Measurements from ENCODE around the gene TRIM37. TPM values are rescaled to one million over a fixed set of nuclear protein-coding genes. Genes with fewer than 3 reads are reported as not detected.
"Not testable (repeated sequence)": the region's sequence is repeated elsewhere in the genome, so short reads cannot be mapped to it uniquely, and the experiment has no call there.

Gene TRIM37
- polyA plus RNA-seq, 1 of the 3 experiments (the other 2 are of a cell fraction), result 20.5 TPM

DNA sequence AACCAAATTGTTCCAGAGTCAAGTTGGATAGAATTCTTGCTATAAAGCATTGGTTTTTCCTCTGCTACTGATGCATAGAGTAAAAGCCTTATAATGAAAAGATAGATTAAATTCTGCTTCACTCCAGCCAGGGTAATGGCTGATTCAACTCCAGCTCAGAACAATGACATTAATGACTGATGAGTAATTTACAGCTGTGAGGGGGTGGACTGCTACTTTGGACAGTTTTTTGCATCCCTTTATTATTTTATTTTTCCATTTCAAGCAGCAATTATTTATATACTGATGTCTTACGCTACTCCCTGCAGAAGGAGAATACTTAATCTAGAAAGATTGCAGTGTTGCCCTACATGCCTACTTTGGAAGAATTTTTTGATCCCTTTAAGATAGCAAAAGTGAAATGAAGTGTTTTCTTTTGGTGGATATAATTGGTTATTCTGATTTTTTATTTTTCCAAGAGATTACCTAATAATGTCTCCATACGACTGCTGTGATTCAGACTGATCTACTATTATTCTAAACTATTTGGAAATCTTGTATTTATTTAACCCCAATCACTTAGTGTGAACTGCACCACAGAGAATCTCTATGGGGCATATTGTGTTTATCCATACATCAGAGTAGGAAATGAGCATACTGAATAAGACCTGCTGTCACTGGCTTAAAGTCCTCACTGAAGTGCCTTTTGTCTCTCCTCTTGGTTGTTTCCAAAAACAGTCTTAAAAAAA, 149.5 kb downstream of the TRIM37 start:
- Histone ChIP-seq H3K79me2 (ENCODE audit: insufficient read depth) (no peaks in the 10 kb centered on the region), H3F3A (replicated peaks; ENCODE audit: insufficient read depth) (peaks cover 18% of the 10 kb centered on the region), H2AFZ (ENCODE audit: low read depth) (no peak overlapping the region), H3K9me3 (no peaks in the 10 kb centered on the region), H3K27me3 (ENCODE audit: insufficient read depth) (no peaks in the 10 kb centered on the region), H3K9ac (no peak overlapping the region), H3K9me2 (no peaks in the 10 kb centered on the region), H3K27ac (ENCODE audit: low read depth in 2 of 2, low read length in 1 of 2) (peak overlapping the region in 1 of 2 experiments; percentile 24; a peak in 2 of 4 replicates), H4K20me1 (ENCODE audit: insufficient read depth) (no peaks in the 10 kb centered on the region; the same call in 1 of the 2 replicates), H3K4me1 (ENCODE audit: control insufficient read depth in 1 of 2, insufficient read depth in 2 of 2, low read depth in 1 of 2, low read length in 1 of 2) (peaks cover 0 to 7% of the 10 kb centered on the region in 2 experiments; a peak in 1 of 4 replicates), H3K4me3 (ENCODE audit: low read depth in 2 of 2, low read length in 1 of 2) (no peak overlapping the region), H3K4me2 (no peak overlapping the region), H3K36me3 (replicated peaks in 1 of 2; ENCODE audit: control insufficient read depth in 1 of 2, insufficient read depth in 2 of 2, low read length in 1 of 2) (no peaks in the 10 kb centered on the region)
- 48% methylated on average over 2 of the region's 2 CpGs for WGBS (ENCODE audit: low lambda C conversion rate)
- no peak for DNase-seq
- ChIA-PET CTCF (interaction anchor here (0.7 kb wide), 1 partner anchor 473 kb away, joined by 4 read pairs; no protein-coding TSS in a partner anchor), POLR2A (no interaction called here)
- TF ChIP-seq YY1 (IDR thresholded peaks at IDR 0.05; ENCODE audit: low read depth), result no peak
- TF ChIP-seq, protein P1, sequence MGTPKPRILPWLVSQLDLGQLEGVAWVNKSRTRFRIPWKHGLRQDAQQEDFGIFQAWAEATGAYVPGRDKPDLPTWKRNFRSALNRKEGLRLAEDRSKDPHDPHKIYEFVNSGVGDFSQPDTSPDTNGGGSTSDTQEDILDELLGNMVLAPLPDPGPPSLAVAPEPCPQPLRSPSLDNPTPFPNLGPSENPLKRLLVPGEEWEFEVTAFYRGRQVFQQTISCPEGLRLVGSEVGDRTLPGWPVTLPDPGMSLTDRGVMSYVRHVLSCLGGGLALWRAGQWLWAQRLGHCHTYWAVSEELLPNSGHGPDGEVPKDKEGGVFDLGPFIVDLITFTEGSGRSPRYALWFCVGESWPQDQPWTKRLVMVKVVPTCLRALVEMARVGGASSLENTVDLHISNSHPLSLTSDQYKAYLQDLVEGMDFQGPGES (IDR thresholded peaks at IDR 0.05; ENCODE audit: low read depth, low read length), result no peak
- TF ChIP-seq, protein P2, sequence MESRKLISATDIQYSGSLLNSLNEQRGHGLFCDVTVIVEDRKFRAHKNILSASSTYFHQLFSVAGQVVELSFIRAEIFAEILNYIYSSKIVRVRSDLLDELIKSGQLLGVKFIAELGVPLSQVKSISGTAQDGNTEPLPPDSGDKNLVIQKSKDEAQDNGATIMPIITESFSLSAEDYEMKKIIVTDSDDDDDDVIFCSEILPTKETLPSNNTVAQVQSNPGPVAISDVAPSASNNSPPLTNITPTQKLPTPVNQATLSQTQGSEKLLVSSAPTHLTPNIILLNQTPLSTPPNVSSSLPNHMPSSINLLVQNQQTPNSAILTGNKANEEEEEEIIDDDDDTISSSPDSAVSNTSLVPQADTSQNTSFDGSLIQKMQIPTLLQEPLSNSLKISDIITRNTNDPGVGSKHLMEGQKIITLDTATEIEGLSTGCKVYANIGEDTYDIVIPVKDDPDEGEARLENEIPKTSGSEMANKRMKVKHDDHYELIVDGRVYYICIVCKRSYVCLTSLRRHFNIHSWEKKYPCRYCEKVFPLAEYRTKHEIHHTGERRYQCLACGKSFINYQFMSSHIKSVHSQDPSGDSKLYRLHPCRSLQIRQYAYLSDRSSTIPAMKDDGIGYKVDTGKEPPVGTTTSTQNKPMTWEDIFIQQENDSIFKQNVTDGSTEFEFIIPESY (IDR thresholded peaks at IDR 0.05; ENCODE audit: borderline replicate concordance, low read depth), result no peak
- TF ChIP-seq TCF12 (IDR thresholded peaks at IDR 0.05), result no peak
- TF ChIP-seq POLR2AphosphoS5 (IDR thresholded peaks at IDR 0.05; ENCODE audit: low read depth, low read length), result no peak
- TF ChIP-seq FOXM1 (IDR thresholded peaks at IDR 0.05; ENCODE audit: low read depth), result no peak
- TF ChIP-seq EP300 (IDR thresholded peaks at IDR 0.05; ENCODE audit: borderline replicate concordance in 1 of 2, low read depth in 1 of 2, low read length in 1 of 2), result no peak
- TF ChIP-seq, protein P3, sequence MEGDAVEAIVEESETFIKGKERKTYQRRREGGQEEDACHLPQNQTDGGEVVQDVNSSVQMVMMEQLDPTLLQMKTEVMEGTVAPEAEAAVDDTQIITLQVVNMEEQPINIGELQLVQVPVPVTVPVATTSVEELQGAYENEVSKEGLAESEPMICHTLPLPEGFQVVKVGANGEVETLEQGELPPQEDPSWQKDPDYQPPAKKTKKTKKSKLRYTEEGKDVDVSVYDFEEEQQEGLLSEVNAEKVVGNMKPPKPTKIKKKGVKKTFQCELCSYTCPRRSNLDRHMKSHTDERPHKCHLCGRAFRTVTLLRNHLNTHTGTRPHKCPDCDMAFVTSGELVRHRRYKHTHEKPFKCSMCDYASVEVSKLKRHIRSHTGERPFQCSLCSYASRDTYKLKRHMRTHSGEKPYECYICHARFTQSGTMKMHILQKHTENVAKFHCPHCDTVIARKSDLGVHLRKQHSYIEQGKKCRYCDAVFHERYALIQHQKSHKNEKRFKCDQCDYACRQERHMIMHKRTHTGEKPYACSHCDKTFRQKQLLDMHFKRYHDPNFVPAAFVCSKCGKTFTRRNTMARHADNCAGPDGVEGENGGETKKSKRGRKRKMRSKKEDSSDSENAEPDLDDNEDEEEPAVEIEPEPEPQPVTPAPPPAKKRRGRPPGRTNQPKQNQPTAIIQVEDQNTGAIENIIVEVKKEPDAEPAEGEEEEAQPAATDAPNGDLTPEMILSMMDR (IDR thresholded peaks at IDR 0.05), result no peak
- no peak for TF ChIP-seq GATA2 (CRISPR knock-in tag; IDR thresholded peaks at IDR 0.05)
- no peak for TF ChIP-seq RCOR1 (IDR thresholded peaks at IDR 0.05; ENCODE audit: low read length)
- 0 out of 2 replicates have a peak, but pooled peaks have one; percentile 21 for TF ChIP-seq JUND (IDR thresholded peaks at IDR 0.05)
- TF ChIP-seq, protein P4, sequence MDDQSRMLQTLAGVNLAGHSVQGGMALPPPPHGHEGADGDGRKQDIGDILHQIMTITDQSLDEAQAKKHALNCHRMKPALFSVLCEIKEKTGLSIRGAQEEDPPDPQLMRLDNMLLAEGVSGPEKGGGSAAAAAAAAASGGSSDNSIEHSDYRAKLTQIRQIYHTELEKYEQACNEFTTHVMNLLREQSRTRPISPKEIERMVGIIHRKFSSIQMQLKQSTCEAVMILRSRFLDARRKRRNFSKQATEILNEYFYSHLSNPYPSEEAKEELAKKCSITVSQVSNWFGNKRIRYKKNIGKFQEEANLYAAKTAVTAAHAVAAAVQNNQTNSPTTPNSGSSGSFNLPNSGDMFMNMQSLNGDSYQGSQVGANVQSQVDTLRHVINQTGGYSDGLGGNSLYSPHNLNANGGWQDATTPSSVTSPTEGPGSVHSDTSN (IDR thresholded peaks at IDR 0.05), result peak; percentile 54
- no peak for TF ChIP-seq RAD21 (IDR thresholded peaks at IDR 0.05; ENCODE audit: low read length)
- no peak for TF ChIP-seq TAF1 (IDR thresholded peaks at IDR 0.05; ENCODE audit: borderline replicate concordance, low read depth, low read length)
- TF ChIP-seq FOXJ3 (CRISPR knock-in tag; IDR thresholded peaks at IDR 0.05), result no peak
- TF ChIP-seq FOSL2 (IDR thresholded peaks at IDR 0.05; ENCODE audit: borderline replicate concordance, low read depth), result peak; percentile 37; the same call in 1 of the 2 replicates
- no peak for TF ChIP-seq NRF1 (IDR thresholded peaks at IDR 0.05; ENCODE audit: low read depth, low read length)
- no peak for TF ChIP-seq NFIC (IDR thresholded peaks at IDR 0.05; ENCODE audit: borderline replicate concordance)
- no peak for TF ChIP-seq CHD2 (IDR thresholded peaks at IDR 0.05; ENCODE audit: low read length, partially characterized antibody)
- no peak for TF ChIP-seq EZH2phosphoT487 (IDR thresholded peaks at IDR 0.05; ENCODE audit: borderline replicate concordance, low read depth)
- TF ChIP-seq TEAD4 (IDR thresholded peaks at IDR 0.05; ENCODE audit: borderline replicate concordance, insufficient read depth), result no peak
- TF ChIP-seq SMC3 (IDR thresholded peaks at IDR 0.05; ENCODE audit: low read depth, low read length), result no peak
- TF ChIP-seq ELF1 (IDR thresholded peaks at IDR 0.05), result no peak
- TF ChIP-seq RFX5 (IDR thresholded peaks at IDR 0.05; ENCODE audit: low read length), result no peak

DNA sequence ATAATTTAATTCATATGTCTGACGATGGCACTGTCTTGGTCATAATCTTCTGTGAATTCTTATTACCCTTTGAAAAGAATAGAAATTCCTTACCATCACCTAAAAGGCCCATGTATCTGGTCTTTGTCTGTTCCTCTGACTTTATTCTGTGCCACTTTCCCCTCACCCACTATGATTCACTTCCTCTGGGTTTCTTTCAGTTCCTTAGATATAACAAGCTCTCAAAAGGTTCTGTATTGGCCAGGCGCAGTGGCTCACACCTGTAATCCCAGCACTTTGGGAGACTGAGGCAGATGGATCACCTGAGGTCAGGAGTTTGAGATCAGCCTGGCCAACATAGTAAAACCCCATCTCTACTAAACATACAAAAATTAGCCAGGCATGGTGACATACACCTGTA, 152.3 kb downstream of the TRIM37 start:
- Histone ChIP-seq H3K9me3 (peaks cover 12% of the 10 kb centered on the region), H3F3A (replicated peaks; ENCODE audit: insufficient read depth) (peaks cover 18% of the 10 kb centered on the region)
- DNase-seq; H3K4me3 ChIP-seq (ENCODE audit: low read depth in 2 of 2, low read length in 1 of 2); H3K4me1 ChIP-seq (ENCODE audit: control insufficient read depth in 1 of 2, insufficient read depth in 2 of 2, low read depth in 1 of 2, low read length in 1 of 2); H3K27ac ChIP-seq (ENCODE audit: low read depth in 2 of 2, low read length in 1 of 2); H4K20me1 ChIP-seq (ENCODE audit: insufficient read depth); H3K27me3 ChIP-seq (ENCODE audit: insufficient read depth); POLR2A ChIA-PET; H3K36me3 ChIP-seq (replicated peaks in 1 of 2; ENCODE audit: control insufficient read depth in 1 of 2, insufficient read depth in 2 of 2, low read length in 1 of 2); H3K9me2 ChIP-seq; CTCF ChIA-PET; H3K4me2 ChIP-seq; H2AFZ ChIP-seq (ENCODE audit: low read depth); H3K9ac ChIP-seq; H3K79me2 ChIP-seq (ENCODE audit: insufficient read depth): not testable (repeated sequence)
- whole genome bisulfite sequencing (ENCODE audit: low lambda C conversion rate), result 72% methylated on average over 2 of the region's 2 CpGs
